Measurements from ENCODE around the gene UACA. TPM values are rescaled to one million over a fixed set of nuclear protein-coding genes. Genes with fewer than 3 reads are reported as not detected.

Gene UACA
- total and polyA plus RNA-seq, 2 donors (not counting 3 experiments of a cell fraction or from before 2014, with no cell fraction given): 167 to 292 TPM

GRCh38 chr15:70742928-70743327 lies 20.4 kb downstream of the UACA start:
- Histone ChIP-seq H3K4me3 (replicated peaks in 1 of 3; ENCODE audit: insufficient read depth in 1 of 3, low read depth in 1 of 3, low read length in 3 of 3) (no peak overlapping the region), H3K9ac (replicated peaks; ENCODE audit: extremely low read depth, insufficient read depth, low read length) (no peak overlapping the region), H3K79me2 (ENCODE audit: control insufficient read depth, insufficient read depth, low read length) (peaks cover 61% of the 10 kb centered on the region)

More at GRCh38 chr15:70742928-70743327, 20.4 kb downstream of the UACA start:
- H4K20me1 ChIP-seq (replicated peaks; ENCODE audit: control insufficient read depth, extremely low read depth, insufficient read depth, low read length): no peaks in the 10 kb centered on the region
- TF ChIP-seq GATA2 (IDR thresholded peaks at IDR 0.05; ENCODE audit: insufficient read depth, insufficient read length, low read depth, low read length) (no peak), JUN (IDR thresholded peaks at IDR 0.05; ENCODE audit: borderline replicate concordance, insufficient read depth, insufficient read length, low read depth) (no peak), MAX (IDR thresholded peaks at IDR 0.05; ENCODE audit: insufficient read depth, insufficient read length) (no peak), POLR2AphosphoS5 (IDR thresholded peaks at IDR 0.05; ENCODE audit: insufficient read depth, low read depth, low read length) (no peak), POLR2A (IDR thresholded peaks at IDR 0.05; ENCODE audit: low read depth, low read length) (no peak), MYC (IDR thresholded peaks at IDR 0.05; ENCODE audit: low read depth, low read length) (no peak), EZH2 (IDR thresholded peaks at IDR 0.05; ENCODE audit: borderline replicate concordance, low read depth, low read length, severe bottlenecking) (no peak), FOS (IDR thresholded peaks at IDR 0.05; ENCODE audit: borderline replicate concordance, insufficient read depth, low read length) (no peak)
- TF ChIP-seq, protein P1, sequence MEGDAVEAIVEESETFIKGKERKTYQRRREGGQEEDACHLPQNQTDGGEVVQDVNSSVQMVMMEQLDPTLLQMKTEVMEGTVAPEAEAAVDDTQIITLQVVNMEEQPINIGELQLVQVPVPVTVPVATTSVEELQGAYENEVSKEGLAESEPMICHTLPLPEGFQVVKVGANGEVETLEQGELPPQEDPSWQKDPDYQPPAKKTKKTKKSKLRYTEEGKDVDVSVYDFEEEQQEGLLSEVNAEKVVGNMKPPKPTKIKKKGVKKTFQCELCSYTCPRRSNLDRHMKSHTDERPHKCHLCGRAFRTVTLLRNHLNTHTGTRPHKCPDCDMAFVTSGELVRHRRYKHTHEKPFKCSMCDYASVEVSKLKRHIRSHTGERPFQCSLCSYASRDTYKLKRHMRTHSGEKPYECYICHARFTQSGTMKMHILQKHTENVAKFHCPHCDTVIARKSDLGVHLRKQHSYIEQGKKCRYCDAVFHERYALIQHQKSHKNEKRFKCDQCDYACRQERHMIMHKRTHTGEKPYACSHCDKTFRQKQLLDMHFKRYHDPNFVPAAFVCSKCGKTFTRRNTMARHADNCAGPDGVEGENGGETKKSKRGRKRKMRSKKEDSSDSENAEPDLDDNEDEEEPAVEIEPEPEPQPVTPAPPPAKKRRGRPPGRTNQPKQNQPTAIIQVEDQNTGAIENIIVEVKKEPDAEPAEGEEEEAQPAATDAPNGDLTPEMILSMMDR (IDR thresholded peaks at IDR 0.05; ENCODE audit: extremely low read depth in 1 of 2, insufficient read depth in 1 of 2, low read depth in 1 of 2, low read length in 2 of 2): no peak
- ChIA-PET CTCF (interaction anchor here (0.6 to 3.3 kb wide), 6 partner anchors 16 to 69 kb away, joined by 3 to 23 read pairs (median 6); no protein-coding TSS in a partner anchor), POLR2A (no interaction called here)
- H3K9me3 ChIP-seq (replicated peaks; ENCODE audit: control insufficient read depth, insufficient read depth, low read length): no peaks in the 10 kb centered on the region
- DNase-seq (ENCODE audit: low read depth, low spot score) (no peak), FAIRE-seq (no peak)
- no TSS peak for BruUV-seq (replicated peaks)
- H3K9me1 ChIP-seq (replicated peaks; ENCODE audit: control insufficient read depth, extremely low read depth, insufficient read depth, low read length): peaks cover 3% of the 10 kb centered on the region
- H3K4me2 ChIP-seq (ENCODE audit: insufficient read depth, low read length): no peak overlapping the region
- H3K27me3 ChIP-seq (ENCODE audit: control insufficient read depth in 2 of 2, insufficient read depth in 2 of 2, low read length in 2 of 2): no peaks in the 10 kb centered on the region
- H2AFZ ChIP-seq (ENCODE audit: low read depth, low read length): no peak overlapping the region
- no peaks in the 10 kb centered on the region for H3K36me3 ChIP-seq (ENCODE audit: control insufficient read depth in 2 of 2, extremely low read depth in 1 of 2, insufficient read depth in 2 of 2, low read length in 2 of 2)
- peak overlapping the region; percentile 66 for H3K27ac ChIP-seq (ENCODE audit: insufficient read depth, low read depth, low read length)
- intact Hi-C loops (cut with micrococcal nuclease): no loop called here
- dilution Hi-C loops (cut with MboI; ENCODE audit: extremely low pct_ligation_motif_present, low sequenced_read_pairs): no loop called here
- peaks cover 27% of the 10 kb centered on the region for H3K4me1 ChIP-seq (ENCODE audit: control insufficient read depth, extremely low read depth, insufficient read depth, low read length)
